ENCODE measurements around the gene DOCK9.

DNA sequence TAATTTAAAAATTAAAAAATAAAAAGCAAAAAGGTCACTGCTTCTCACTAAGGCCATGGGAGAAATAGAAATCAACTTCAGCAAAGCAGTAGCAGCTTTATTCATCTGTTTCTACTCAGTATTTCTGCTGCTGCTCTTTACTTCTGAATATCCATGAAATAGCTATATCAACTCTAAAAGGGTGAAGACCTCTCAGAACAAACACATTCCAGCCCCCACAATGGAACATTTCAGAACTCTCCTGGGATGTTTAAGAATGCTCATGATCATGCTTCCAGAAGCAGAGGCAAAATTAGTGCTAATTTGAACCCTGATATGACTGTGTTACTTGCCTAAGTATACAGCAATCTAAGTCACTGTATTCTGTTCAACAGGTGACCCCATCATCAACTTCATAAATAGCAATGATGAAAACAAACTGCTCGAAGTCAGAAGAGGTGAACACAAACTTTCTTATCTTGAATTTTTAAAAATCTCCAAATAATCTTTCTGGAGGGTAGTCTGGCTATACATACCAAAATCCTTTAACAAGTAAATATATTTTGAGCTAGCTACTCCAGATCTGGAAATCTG, 29.6 kb upstream of the DOCK9 start:
- TF ChIP-seq TOE1 (IDR thresholded peaks at IDR 0.05; ENCODE audit: borderline replicate concordance) (no peak), TOE1 (CRISPR knock-in tag; IDR thresholded peaks at IDR 0.05; ENCODE audit: borderline replicate concordance, low read depth) (no peak), MTA1 (IDR thresholded peaks at IDR 0.05; ENCODE audit: borderline replicate concordance) (no peak)

All from K562 (cell line).